Activated CD4-positive, alpha-beta T cell treated with anti-CD3 and anti-CD28 coated beads, Interleukin-2, amount 50 U/mL, for 4 hours (primary cell): Measurements from ENCODE around the gene RELB.

Experiments
- DNase-seq, 2 experiments: peaks; one replicate each; pipeline ENCODE4 v3.0.0-alpha.2; 2020

The RELB gene

GRCh38 chr19:45023048-45023447, 21.8 kb downstream of the RELB start:
- no peak for DNase-seq

DNA sequence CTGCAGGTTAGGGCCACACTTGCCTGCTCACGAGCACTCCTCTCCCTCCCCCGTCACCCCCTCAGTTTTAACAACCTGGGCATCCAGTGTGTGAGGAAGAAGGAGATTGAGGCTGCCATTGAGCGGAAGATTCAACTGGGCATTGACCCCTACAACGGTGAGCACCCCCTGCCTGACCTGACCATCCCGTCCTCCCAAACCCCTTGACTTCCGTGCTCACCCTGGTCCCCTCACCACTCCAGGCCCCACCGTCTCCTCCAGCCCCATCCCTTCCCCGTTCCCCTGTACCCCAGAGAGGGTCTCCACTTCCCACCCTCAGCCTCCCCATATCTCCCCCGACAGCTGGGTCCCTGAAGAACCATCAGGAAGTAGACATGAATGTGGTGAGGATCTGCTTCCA, 24.0 kb downstream of the RELB start:
- no peak for DNase-seq

GRCh38 chr19:45027371-45027770, 26.1 kb downstream of the RELB start:
- DNase-seq, result no peak

DNA sequence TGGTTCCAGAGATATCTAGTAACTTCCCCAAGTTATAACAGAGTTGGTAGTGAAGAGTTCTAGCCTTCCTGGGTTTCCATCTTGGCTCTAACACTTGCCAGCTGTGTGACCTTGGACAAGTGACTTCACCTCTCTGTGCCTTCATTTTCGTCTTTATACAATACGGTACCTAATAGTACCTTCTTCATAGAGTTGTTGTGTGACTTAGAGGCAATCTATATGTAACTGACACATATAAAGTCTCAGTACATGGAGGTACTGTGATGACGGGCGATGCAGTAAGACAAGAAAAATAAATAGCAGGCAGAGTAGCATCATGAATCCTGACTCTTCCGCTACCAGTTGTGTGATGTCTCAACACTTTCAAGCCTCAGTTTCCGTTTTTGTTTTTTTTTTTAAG, 29.6 kb downstream of the RELB start:
- no peak for DNase-seq

DNA sequence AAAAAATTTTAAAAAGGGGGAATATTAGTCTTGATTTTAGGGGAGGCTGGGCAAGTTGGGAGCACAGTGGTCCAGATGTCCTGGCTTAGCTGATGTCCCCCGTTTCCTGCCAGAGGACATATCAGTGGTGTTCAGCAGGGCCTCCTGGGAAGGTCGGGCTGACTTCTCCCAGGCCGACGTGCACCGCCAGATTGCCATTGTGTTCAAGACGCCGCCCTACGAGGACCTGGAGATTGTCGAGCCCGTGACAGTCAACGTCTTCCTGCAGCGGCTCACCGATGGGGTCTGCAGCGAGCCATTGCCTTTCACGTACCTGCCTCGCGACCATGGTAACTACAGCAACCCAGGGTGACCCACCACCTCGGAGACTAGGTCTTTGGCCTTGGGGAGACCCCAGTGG, 31.2 kb downstream of the RELB start:
- DNase-seq, result no peak

- DNase-seq, result no peak
Measured at GRCh38 chr19:45035755-45036154, 34.5 kb downstream of the RELB start.

DNA sequence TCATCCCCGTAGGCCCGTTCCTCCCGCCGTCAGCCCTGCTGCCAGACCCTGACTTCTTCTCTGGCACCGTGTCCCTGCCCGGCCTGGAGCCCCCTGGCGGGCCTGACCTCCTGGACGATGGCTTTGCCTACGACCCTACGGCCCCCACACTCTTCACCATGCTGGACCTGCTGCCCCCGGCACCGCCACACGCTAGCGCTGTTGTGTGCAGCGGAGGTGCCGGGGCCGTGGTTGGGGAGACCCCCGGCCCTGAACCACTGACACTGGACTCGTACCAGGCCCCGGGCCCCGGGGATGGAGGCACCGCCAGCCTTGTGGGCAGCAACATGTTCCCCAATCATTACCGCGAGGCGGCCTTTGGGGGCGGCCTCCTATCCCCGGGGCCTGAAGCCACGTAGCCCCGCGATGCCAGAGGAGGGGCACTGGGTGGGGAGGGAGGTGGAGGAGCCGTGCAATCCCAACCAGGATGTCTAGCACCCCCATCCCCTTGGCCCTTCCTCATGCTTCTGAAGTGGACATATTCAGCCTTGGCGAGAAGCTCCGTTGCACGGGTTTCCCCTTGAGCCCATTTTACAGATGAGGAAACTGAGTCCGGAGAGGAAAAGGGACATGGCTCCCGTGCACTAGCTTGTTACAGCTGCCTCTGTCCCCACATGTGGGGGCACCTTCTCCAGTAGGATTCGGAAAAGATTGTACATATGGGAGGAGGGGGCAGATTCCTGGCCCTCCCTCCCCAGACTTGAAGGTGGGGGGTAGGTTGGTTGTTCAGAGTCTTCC, 36.3 kb downstream of the RELB start:
- DNase-seq, result no peak

GRCh38 chr19:45038931-45039893, 37.9 kb downstream of the RELB start, which contains the start of gene CLASRP:
Gene CLASRP, plus strand, starts transcription at chr19:45039045. Its CDS starts 1,168 bp downstream, at chr19:45040213.
- DNase-seq, result peak; percentile 80 to 82

DNA sequence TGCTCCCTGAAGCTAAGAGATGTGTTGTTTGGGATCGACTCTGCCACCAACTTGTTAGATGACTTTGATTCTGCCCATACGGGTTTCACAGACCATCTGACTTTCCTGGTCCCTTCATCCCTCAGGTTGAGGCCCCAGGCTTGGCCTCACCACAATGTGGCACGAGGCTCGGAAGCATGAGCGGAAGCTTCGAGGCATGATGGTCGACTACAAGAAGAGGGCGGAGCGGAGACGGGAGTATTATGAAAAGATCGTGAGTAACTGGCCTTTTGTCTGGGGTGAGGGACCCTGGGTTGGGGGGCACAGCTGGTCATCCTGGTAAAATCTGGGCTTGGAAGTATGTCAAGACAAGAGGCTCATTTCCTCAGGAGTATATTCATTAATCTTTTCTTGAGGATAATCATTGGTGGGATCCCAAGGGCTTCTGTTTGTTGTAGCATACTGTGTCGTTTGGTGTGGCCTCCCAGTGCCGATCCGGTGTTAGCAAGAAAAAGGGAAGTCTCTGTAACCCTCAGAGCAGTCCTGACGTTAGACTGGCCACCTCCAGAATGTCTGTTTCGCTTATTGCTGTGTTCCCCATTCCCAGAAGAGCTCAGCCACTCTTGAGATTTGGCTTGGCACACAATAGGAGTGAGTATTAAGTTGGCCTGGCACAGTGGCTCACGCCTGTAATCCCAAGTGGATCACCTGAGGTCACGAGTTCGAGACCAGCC, 39.0 kb downstream of the RELB start:
- DNase-seq, result no peak

GRCh38 chr19:45041125-45041524, 39.9 kb downstream of the RELB start:
- DNase-seq, result no peak

- no peak for DNase-seq
Measured at GRCh38 chr19:45045671-45046353, 44.5 kb downstream of the RELB start.

DNA sequence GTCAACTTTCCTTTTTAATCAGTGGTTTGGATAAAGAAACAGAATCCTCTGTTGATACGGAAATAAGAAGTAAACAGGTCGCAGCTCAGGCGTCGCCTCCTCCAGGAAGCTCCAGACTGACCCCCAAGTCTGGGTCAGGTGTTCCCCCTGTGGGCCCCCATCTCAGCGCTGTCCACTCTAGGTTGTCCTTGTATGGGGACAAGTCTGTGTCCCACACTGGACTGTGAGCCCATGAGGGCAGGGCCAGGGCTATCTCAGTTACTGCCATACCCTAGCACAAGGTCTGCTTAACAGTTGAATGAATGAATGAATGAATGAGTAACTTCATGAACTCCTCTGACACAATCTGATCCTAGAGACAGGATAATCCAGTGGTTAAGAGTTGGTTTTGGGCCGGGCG, 45.1 kb downstream of the RELB start:
- no peak for DNase-seq

GRCh38 chr19:45047188-45047797, 46.0 kb downstream of the RELB start:
- no peak for DNase-seq

DNA sequence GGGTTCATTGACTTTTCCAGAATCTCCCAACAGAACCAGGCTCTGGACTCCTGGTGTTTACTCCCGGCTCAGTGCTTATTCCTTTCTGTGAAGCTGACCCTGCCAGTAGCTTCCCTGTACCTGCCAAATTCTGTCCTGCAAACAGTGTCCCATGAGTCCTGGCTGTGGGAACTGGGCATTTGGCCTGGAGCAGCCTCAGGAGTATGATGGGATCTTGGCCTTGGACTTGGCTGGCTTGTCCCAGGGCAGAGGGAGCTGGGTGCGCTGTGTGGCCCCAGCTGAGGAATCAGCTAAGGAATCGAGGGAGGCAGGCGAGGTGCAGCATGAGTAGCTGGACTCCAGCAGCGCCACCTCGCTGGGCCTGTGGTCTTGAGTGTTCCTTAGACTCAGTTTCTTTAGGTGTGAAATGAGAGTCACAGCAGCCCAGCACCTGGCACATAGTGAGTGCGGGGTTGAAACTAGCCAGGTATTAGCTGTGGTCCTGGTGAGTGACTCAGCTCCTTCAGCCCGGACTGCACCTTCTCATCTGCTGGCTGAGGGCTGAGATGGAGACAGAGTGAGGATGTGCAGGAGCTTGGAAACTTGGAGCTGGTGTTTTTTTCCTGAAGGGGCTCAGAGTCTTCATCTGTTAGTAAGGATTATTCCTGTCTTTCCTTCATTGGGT, 47.9 kb downstream of the RELB start:
- DNase-seq, result no peak

- DNase-seq, result no peak
Measured at GRCh38 chr19:45050036-45050435, 48.8 kb downstream of the RELB start.

DNA sequence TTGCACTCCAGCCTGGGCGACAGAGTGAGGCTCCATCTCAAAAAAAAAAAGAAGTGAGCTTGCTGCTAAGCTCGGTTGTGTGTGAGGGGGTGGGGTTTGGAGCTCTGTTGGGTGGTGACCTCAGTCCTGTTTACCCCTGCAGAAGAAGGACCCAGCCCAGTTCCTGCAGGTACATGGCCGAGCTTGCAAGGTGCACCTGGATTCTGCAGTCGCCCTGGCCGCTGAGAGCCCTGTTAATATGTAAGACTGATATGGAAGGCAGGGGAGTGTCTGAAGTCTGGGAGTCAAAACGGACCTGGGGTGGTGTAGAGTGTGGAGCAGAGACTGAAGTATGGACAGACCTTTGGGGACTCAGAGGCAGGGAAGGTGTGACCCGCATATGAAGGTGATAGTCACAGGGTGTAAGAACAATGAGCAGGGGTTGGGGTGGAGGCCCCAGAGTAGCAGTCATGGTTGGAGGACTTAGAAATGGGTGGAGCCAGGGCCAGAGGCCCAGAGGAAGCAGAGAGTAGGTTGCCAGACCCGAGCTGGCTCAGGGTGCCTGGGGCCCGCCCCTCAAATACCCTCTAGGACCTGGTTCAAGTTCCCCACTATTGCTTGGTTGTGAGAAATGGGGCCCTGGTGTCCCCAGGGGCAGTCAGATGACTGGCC, 50.8 kb downstream of the RELB start:
- no peak for DNase-seq

- no peak for DNase-seq
Measured at GRCh38 chr19:45056831-45057230, 55.6 kb downstream of the RELB start.

DNA sequence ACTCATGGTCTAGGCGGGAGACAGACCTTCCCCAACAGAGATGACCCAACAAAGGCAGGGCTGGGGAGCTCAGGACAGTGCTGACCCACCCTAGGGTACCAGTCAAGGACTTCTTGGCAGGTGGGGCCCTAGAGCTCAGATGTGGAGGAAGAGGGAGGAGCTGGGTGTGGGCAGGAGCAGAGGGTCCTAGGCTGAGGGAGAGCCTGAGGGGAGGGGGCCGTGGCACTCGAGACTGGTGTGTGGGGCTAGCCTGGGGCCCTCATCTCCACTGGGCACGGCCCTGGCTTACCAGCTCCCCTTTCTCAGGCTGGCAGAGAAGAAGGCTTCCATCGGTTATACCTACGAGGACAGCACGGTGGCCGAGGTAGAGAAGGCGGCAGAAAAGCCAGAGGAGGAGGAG, 56.2 kb downstream of the RELB start:
- DNase-seq, result no peak

- no peak for DNase-seq
Measured at GRCh38 chr19:45058622-45059159, 57.4 kb downstream of the RELB start.

- DNase-seq, result peak; percentile 82 to 85
Measured at GRCh38 chr19:45059258-45059965, 58.1 kb downstream of the RELB start.
